ENCODE measurements around the gene INPP4A. TPM values are rescaled to one million over a fixed set of nuclear protein-coding genes. Genes with fewer than 3 reads are reported as not detected.

Gene INPP4A
- total and polyA plus RNA-seq, 7 donors: 1.8 to 49.9 (median 30.4) TPM

GRCh38 chr2:98540536-98540935, 95.9 kb downstream of the INPP4A start:
- Histone ChIP-seq H3K4me3 (no peak overlapping the region), H3K27ac (no peak overlapping the region), H3K9me3 (no peaks in the 10 kb centered on the region), H3K27me3 (no peaks in the 10 kb centered on the region), H3K4me1 (no peaks in the 10 kb centered on the region), H3K36me3 (peaks cover 0 to 80% (median 40%) of the 10 kb centered on the region in 4 donors)
- intact Hi-C loops (cut with DNase I): no loop called here
- 91 to 97% methylated on average over 3 of the region's 3 CpGs for WGBS, 2 donors
- no peak for DNase-seq
- TF ChIP-seq CTCF (IDR thresholded peaks at IDR 0.05): no peak
- TF ChIP-seq POLR2AphosphoS5 (IDR thresholded peaks at IDR 0.05): no peak
- no peak for TF ChIP-seq EP300 (IDR thresholded peaks at IDR 0.05)
- no peak for TF ChIP-seq POLR2A (IDR thresholded peaks at IDR 0.05)

- no peak for DNase-seq
Measured at GRCh38 chr2:98541489-98541888, 96.8 kb downstream of the INPP4A start.

GRCh38 chr2:98541906-98542305, 97.2 kb downstream of the INPP4A start:
- Histone ChIP-seq H3K9me3 (no peaks in the 10 kb centered on the region), H3K27ac (no peak overlapping the region), H3K4me1 (no peaks in the 10 kb centered on the region), H3K27me3 (no peaks in the 10 kb centered on the region), H3K4me3 (no peak overlapping the region), H3K36me3 (peaks cover 13 to 84% (median 51%) of the 10 kb centered on the region in 4 donors)
- WGBS, 2 donors: 80 to 88% methylated on average over 9 of the region's 9 CpGs
- TF ChIP-seq CTCF (IDR thresholded peaks at IDR 0.05): no peak
- no peak for TF ChIP-seq POLR2AphosphoS5 (IDR thresholded peaks at IDR 0.05)
- no peak for TF ChIP-seq POLR2A (IDR thresholded peaks at IDR 0.05)
- no peak for TF ChIP-seq EP300 (IDR thresholded peaks at IDR 0.05)
- intact Hi-C loops (cut with DNase I): no loop called here
- DNase-seq: no peak

More at GRCh38 chr2:98541489-98541888, 96.8 kb downstream of the INPP4A start:
- no peaks in the 10 kb centered on the region for H3K4me1 ChIP-seq
- H3K27me3 ChIP-seq: no peaks in the 10 kb centered on the region
- H3K36me3 ChIP-seq: peaks cover 9 to 84% (median 49%) of the 10 kb centered on the region in 4 donors
- intact Hi-C loops (cut with DNase I): no loop called here
- no peak overlapping the region for H3K4me3 ChIP-seq
- H3K9me3 ChIP-seq: no peaks in the 10 kb centered on the region
- no peak overlapping the region for H3K27ac ChIP-seq
- no peak for TF ChIP-seq CTCF (IDR thresholded peaks at IDR 0.05)
- TF ChIP-seq POLR2A (IDR thresholded peaks at IDR 0.05): no peak
- TF ChIP-seq EP300 (IDR thresholded peaks at IDR 0.05): no peak
- no peak for TF ChIP-seq POLR2AphosphoS5 (IDR thresholded peaks at IDR 0.05)

GRCh38 chr2:98543214-98543613, 98.6 kb downstream of the INPP4A start:
- intact Hi-C loops (cut with DNase I): no loop called here
- Histone ChIP-seq H3K27ac (no peak overlapping the region), H3K27me3 (no peaks in the 10 kb centered on the region), H3K4me1 (no peaks in the 10 kb centered on the region), H3K4me3 (no peak overlapping the region), H3K9me3 (no peaks in the 10 kb centered on the region), H3K36me3 (peaks cover 17 to 84% (median 48%) of the 10 kb centered on the region in 4 donors)
- DNase-seq: no peak
- TF ChIP-seq EP300 (IDR thresholded peaks at IDR 0.05) (no peak), POLR2AphosphoS5 (IDR thresholded peaks at IDR 0.05) (no peak)
- WGBS, 2 donors: 91% methylated on average over 11 of the region's 11 CpGs

GRCh38 chr2:98543842-98544241, 99.2 kb downstream of the INPP4A start:
- WGBS, 2 donors: 91 to 95% methylated on average over 6 of the region's 6 CpGs
- DNase-seq: no peak
- H3K36me3 ChIP-seq: peaks cover 17 to 84% (median 42%) of the 10 kb centered on the region in 4 donors
- intact Hi-C loops (cut with DNase I): no loop called here
- H3K27me3 ChIP-seq: no peaks in the 10 kb centered on the region
- no peaks in the 10 kb centered on the region for H3K4me1 ChIP-seq
- H3K9me3 ChIP-seq: no peaks in the 10 kb centered on the region
- TF ChIP-seq CTCF (IDR thresholded peaks at IDR 0.05): no peak
- TF ChIP-seq EP300 (IDR thresholded peaks at IDR 0.05): no peak
- no peak for TF ChIP-seq POLR2A (IDR thresholded peaks at IDR 0.05)
- TF ChIP-seq POLR2AphosphoS5 (IDR thresholded peaks at IDR 0.05): no peak
- no peak overlapping the region for H3K27ac ChIP-seq
- H3K4me3 ChIP-seq: no peak overlapping the region

All from sigmoid colon (tissue), 7 donors.